B cell (primary cell): ENCODE data around the gene AMDHD2. TPM values are rescaled to one million over a fixed set of nuclear protein-coding genes. Genes with fewer than 3 reads are reported as not detected.

ENCODE experiments used
- ATAC-seq: fragments of 200-7000 bp; cut with Tn5 transposase; one replicate; pipeline ENCODE4 v1.10.0; 2021; ENCODE audit warnings: low read depth, mild to moderate bottlenecking, moderate number of reproducible peaks, moderate library complexity
- CTCF ChIA-PET: fragments of 350-600 bp; sonication (Branson Sonifier 250); formaldehyde crosslinking; loops from one replicate; lab custom pipeline; 2021; ENCODE audit warnings: antibody characterized with exemption, inconsistent platforms; lab: Charles Lee
- POLR2A ChIA-PET: fragments of 350-600 bp; sonication (Branson Sonifier 250); formaldehyde crosslinking; loops from one replicate; lab custom pipeline; 2021; ENCODE audit warnings: antibody characterized with exemption; lab: Charles Lee
- DNase-seq: peaks from one replicate; pipeline ENCODE4 v3.0.0; 2013
- H2AFZ ChIP-seq: 2 replicates; pipeline ENCODE4 v1.6.1; 2012; ENCODE audit warnings: mild to moderate bottlenecking, low read depth, low read length; ENCODE audit not compliant: insufficient read depth, poor library complexity, severe bottlenecking
- H3K27ac ChIP-seq, 2 donors: 1 replicate in 1 of 2; 2 replicates in 1 of 2; pipeline ENCODE4 v1.5.1; 2012 to 2013; ENCODE audit warnings: low read length in 2 of 2, mild to moderate bottlenecking in 2 of 2, moderate library complexity in 1 of 2
- H3K27me3 ChIP-seq, 4 experiments: fragments of 200-600 bp in 1 of 4; sonication (generic) in 1 of 4; replicated peaks in 1 of 4; 1 replicate in 2 of 4; 2 replicates in 2 of 4; pipeline versions ENCODE4 v1.6.1 to v1.7.0; 2013 to 2016; ENCODE audit warnings: low read length in 3 of 4, mild to moderate bottlenecking in 2 of 4, mixed read lengths in 1 of 4, moderate library complexity in 1 of 4; ENCODE audit not compliant: insufficient read depth in 4 of 4, control insufficient read depth in 3 of 4; ENCODE audit errors: control extremely low read depth in 1 of 4
- H3K36me3 ChIP-seq, 2 experiments: replicated peaks in 1 of 2; 1 replicate in 1 of 2; 2 replicates in 1 of 2; pipeline versions ENCODE4 v1.6.1 to v1.7.1; 2013; ENCODE audit warnings: low read length in 1 of 2; ENCODE audit not compliant: insufficient read depth in 2 of 2, control insufficient read depth in 1 of 2; ENCODE audit errors: control extremely low read depth in 1 of 2, extremely low read depth in 1 of 2
- H3K4me1 ChIP-seq, 2 donors: fragments of 200-600 bp in 1 of 2; sonication (generic) in 1 of 2; 1 replicate in 1 of 2; 2 replicates in 1 of 2; pipeline versions ENCODE4 v1.5.1 to v1.6.1; 2013 to 2017; ENCODE audit warnings: low read length in 2 of 2; ENCODE audit not compliant: control insufficient read depth in 2 of 2, insufficient read depth in 2 of 2
- H3K4me2 ChIP-seq: replicated peaks from 2 replicates; pipeline ENCODE3; 2012; ENCODE audit warnings: mild to moderate bottlenecking, low read depth, low read length; ENCODE audit not compliant: poor library complexity, severe bottlenecking
- H3K4me3 ChIP-seq, 5 experiments: fragments of 200-600 bp in 1 of 5; sonication (generic) in 1 of 5; 1 replicate in 3 of 5; 2 replicates in 2 of 5; pipeline versions ENCODE4 v1.5.1 to v1.7.0; 2011 to 2016; ENCODE audit warnings: low read length in 4 of 5, mild to moderate bottlenecking in 4 of 5, low read depth in 2 of 5, control low read depth in 1 of 5, moderate library complexity in 1 of 5; ENCODE audit not compliant: insufficient read depth in 1 of 5; ENCODE audit errors: control extremely low read depth in 1 of 5, extremely low read depth in 1 of 5
- H3K79me2 ChIP-seq: fragments of 200-600 bp; sonication (generic); one replicate; pipeline ENCODE4 v1.6.0; 2016; ENCODE audit warnings: low read length; ENCODE audit not compliant: control insufficient read depth, insufficient read depth
- H3K9ac ChIP-seq: fragments of 200-600 bp; sonication (generic); 2 replicates; pipeline ENCODE4 v1.6.1; 2017; ENCODE audit warnings: mild to moderate bottlenecking, low read length, moderate library complexity
- H3K9me3 ChIP-seq, 3 donors: one replicate each; pipeline versions ENCODE4 v1.6.1 to v1.7.1; 2013; ENCODE audit warnings: low read length in 2 of 3; ENCODE audit not compliant: control insufficient read depth in 2 of 3, insufficient read depth in 1 of 3; ENCODE audit errors: control extremely low read depth in 1 of 3
- H4K20me1 ChIP-seq: 2 replicates; pipeline ENCODE4 v1.6.0; 2012; ENCODE audit warnings: mild to moderate bottlenecking, low read length; ENCODE audit not compliant: insufficient read depth, control insufficient read depth, poor library complexity, severe bottlenecking
- H3K27ac Mint-ChIP-seq: one replicate; pipeline ENCODE4 v1.8.0; 2021; ENCODE audit warnings: mixed read lengths
- H3K27me3 Mint-ChIP-seq: one replicate; pipeline ENCODE4 v1.8.0; 2021; ENCODE audit warnings: mixed read lengths
- H3K4me1 Mint-ChIP-seq: one replicate; pipeline ENCODE4 v1.8.0; 2021; ENCODE audit warnings: mixed read lengths
- H3K4me3 Mint-ChIP-seq: one replicate; pipeline ENCODE4 v1.8.0; 2021; ENCODE audit warnings: mixed read lengths
- H3K9me3 Mint-ChIP-seq: one replicate; pipeline ENCODE4 v1.8.0; 2022; ENCODE audit warnings: mixed read lengths; ENCODE audit not compliant: insufficient read depth
- CTCF ChIP-seq: fragments of 200-600 bp; IDR thresholded peaks from one replicate; pipeline ENCODE4 v1.8.0; 2022; ENCODE audit warnings: antibody characterized with exemption, mild to moderate bottlenecking
- EZH2 ChIP-seq: IDR thresholded peaks from 2 replicates; pipeline ENCODE4 v1.6.1; 2012; ENCODE audit warnings: borderline replicate concordance, low read depth, mild to moderate bottlenecking, moderate library complexity, low read length; ENCODE audit not compliant: insufficient read depth, poor library complexity, severe bottlenecking
- WGBS: methylation state at CpG from one replicate; pipeline ENCODE4 v1.1.5; 2013; ENCODE audit warnings: missing lambda C conversion rate; ENCODE audit not compliant: insufficient coverage; 5-methylcytosine and 5-hydroxymethylcytosine counted together
- intact Hi-C: fragments of 100-400 bp; cut with micrococcal nuclease; formaldehyde crosslinking; loops from one replicate; pipeline ENCODE4 v1.10.0; 2022
- polyA plus RNA-seq: library from polyadenylated mRNA; depleted of rRNA; stranded (reverse); fragments of >200 nt; gene quantifications from 2 replicates; pipeline ENCODE4 v1.2.3, GENCODE V29; 2012
- total RNA-seq, 2 donors: library from RNA; stranded (reverse); fragments of 120-200 nt in 1 of 2; gene quantifications; 1 replicate in 1 of 2; 2 replicates in 1 of 2; pipeline versions ENCODE4 v1.2.3 to v1.2.4, GENCODE V29; 2013 to 2022

AMDHD2 gene
- total and polyA plus RNA-seq, 2 donors (not counting 1 experiment from before 2014, with no cell fraction given) = 133 to 209 TPM

GRCh38 chr16:2531371-2531695, 11.2 kb downstream of the AMDHD2 start, which contains the start of gene CEMP1:
Gene CEMP1, minus strand, starts transcription at chr16:2531408. Its CDS starts 335 bp downstream, at chr16:2531073.
- H3K27me3 ChIP-seq = no peaks in the 10 kb centered on the region
- peaks cover 19% of the 10 kb centered on the region for H3K4me1 Mint-ChIP-seq
- peaks cover 16% of the 10 kb centered on the region for H4K20me1 ChIP-seq
- peaks cover 37% of the 10 kb centered on the region for H3K79me2 ChIP-seq
- no peaks in the 10 kb centered on the region for H3K9me3 ChIP-seq
- no peak for TF ChIP-seq CTCF
- no peak for TF ChIP-seq EZH2
- ChIA-PET CTCF (interaction anchor here (1.0 to 2.0 kb wide), 3 partner anchors 11 to 30 kb away, joined by 3 to 11 read pairs (median 8); partner anchors contain the start of gene AMDHD2), POLR2A (interaction anchor here (0.6 to 3.4 kb wide), 4 partner anchors 10 to 150 kb away, joined by 3 to 66 read pairs (median 15); partner anchors contain the start of genes AMDHD2 and ATP6V0C)
- DNase-seq (no peak), ATAC-seq (no peak)
- peaks cover 0 to 35% of the 10 kb centered on the region in 2 experiments for H3K36me3 ChIP-seq
- peak within 1 kb of the TSS; percentile 98 for H3K4me2 ChIP-seq
- H3K4me3 Mint-ChIP-seq = peak within 1 kb of the TSS; percentile 94
- H3K4me3 ChIP-seq = peak within 1 kb of the TSS in 4 of 5 experiments; percentile 80 to 93 (median 88)
- peak within 1 kb of the TSS; percentile 97 for H3K27ac Mint-ChIP-seq
- H3K27me3 Mint-ChIP-seq = no peaks in the 10 kb centered on the region
- H2AFZ ChIP-seq = peak within 1 kb of the TSS; percentile 32
- peaks cover 8 to 24% of the 10 kb centered on the region in 2 donors for H3K4me1 ChIP-seq
- H3K27ac ChIP-seq = peak within 1 kb of the TSS; percentile 96 to 100
- 4% methylated on average over 8 of the region's 11 CpGs for WGBS
- intact Hi-C loops = no loop called here
- peak within 1 kb of the TSS; percentile 81 for H3K9ac ChIP-seq
- H3K9me3 Mint-ChIP-seq = no peaks in the 10 kb centered on the region
